ENCODE data around the gene SPNS3. TPM values are rescaled to one million over a fixed set of nuclear protein-coding genes. Genes with fewer than 3 reads are reported as not detected.

The SPNS3 gene
- total RNA-seq, 3 donors from 2014 or later (not counting 1 experiment from before 2014, with no cell fraction given), result 1.2 to 2.1 (median 1.9) TPM

- Mint-ChIP-seq H3K36me3 (no peaks in the 10 kb centered on the region), H3K9me3 (no peaks in the 10 kb centered on the region), H3K4me1 (no peaks in the 10 kb centered on the region), H3K27ac (no peak overlapping the region), H3K4me3 (no peak overlapping the region), H3K27me3 (ENCODE audit: low read depth in 2 of 2) (no peaks in the 10 kb centered on the region)
- no peaks in the 10 kb centered on the region for H3K9me3 ChIP-seq (ENCODE audit: control insufficient read depth, insufficient read depth, low read length)
- H3K4me3 ChIP-seq (ENCODE audit: low read length), result no peak overlapping the region
- no peak for DNase-seq
- no peak for TF ChIP-seq CTCF (IDR thresholded peaks at IDR 0.05)
- intact Hi-C loops (cut with micrococcal nuclease), result no loop called here
- 89% methylated on average over 6 of the region's 6 CpGs for WGBS (ENCODE audit: insufficient coverage)
- no peaks in the 10 kb centered on the region for H3K4me1 ChIP-seq (ENCODE audit: control insufficient read depth, insufficient read depth, low read length)
- no peak for ATAC-seq
- H3K36me3 ChIP-seq (ENCODE audit: control insufficient read depth, insufficient read depth, low read length), result no peaks in the 10 kb centered on the region
- no peaks in the 10 kb centered on the region for H3K27me3 ChIP-seq (ENCODE audit: control insufficient read depth, insufficient read depth, low read length)
- H3K27ac ChIP-seq (ENCODE audit: low read length), result no peak overlapping the region
Observed at GRCh38 chr17:4522661-4523060, 88.9 kb downstream of the SPNS3 start.

- no peak overlapping the region for H3K4me3 Mint-ChIP-seq
- Histone ChIP-seq H3K27me3 (ENCODE audit: control insufficient read depth, insufficient read depth, low read length) (no peaks in the 10 kb centered on the region), H3K4me3 (ENCODE audit: low read length) (no peak overlapping the region), H3K4me1 (ENCODE audit: control insufficient read depth, insufficient read depth, low read length) (no peaks in the 10 kb centered on the region), H3K9me3 (ENCODE audit: control insufficient read depth, insufficient read depth, low read length) (no peaks in the 10 kb centered on the region), H3K27ac (ENCODE audit: low read length) (no peak overlapping the region), H3K36me3 (ENCODE audit: control insufficient read depth, insufficient read depth, low read length) (no peaks in the 10 kb centered on the region)
- H3K9me3 Mint-ChIP-seq, result no peaks in the 10 kb centered on the region
- ATAC-seq (no peak), DNase-seq (no peak)
- TF ChIP-seq CTCF (IDR thresholded peaks at IDR 0.05), result no peak
- H3K27ac Mint-ChIP-seq, result no peak overlapping the region
- H3K36me3 Mint-ChIP-seq, result no peaks in the 10 kb centered on the region
- H3K27me3 Mint-ChIP-seq (ENCODE audit: low read depth in 2 of 2), result no peaks in the 10 kb centered on the region
- intact Hi-C loops (cut with micrococcal nuclease), result no loop called here
- WGBS (ENCODE audit: insufficient coverage), result 85% methylated on average over 8 of the region's 8 CpGs
- no peaks in the 10 kb centered on the region for H3K4me1 Mint-ChIP-seq
Observed at GRCh38 chr17:4523946-4524345, 90.2 kb downstream of the SPNS3 start.

- WGBS (ENCODE audit: insufficient coverage), result 86% methylated on average over 11 of the region's 11 CpGs
- no peak overlapping the region for H3K4me3 Mint-ChIP-seq
Observed at GRCh38 chr17:4525691-4526397, 92.1 kb downstream of the SPNS3 start.

More at GRCh38 chr17:4525691-4526397, 92.1 kb downstream of the SPNS3 start:
- Histone ChIP-seq H3K9me3 (ENCODE audit: control insufficient read depth, insufficient read depth, low read length) (no peaks in the 10 kb centered on the region), H3K4me3 (ENCODE audit: low read length) (no peak overlapping the region), H3K27ac (ENCODE audit: low read length) (no peak overlapping the region), H3K27me3 (ENCODE audit: control insufficient read depth, insufficient read depth, low read length) (no peaks in the 10 kb centered on the region), H3K36me3 (ENCODE audit: control insufficient read depth, insufficient read depth, low read length) (no peaks in the 10 kb centered on the region), H3K4me1 (ENCODE audit: control insufficient read depth, insufficient read depth, low read length) (no peaks in the 10 kb centered on the region)
- H3K36me3 Mint-ChIP-seq, result no peaks in the 10 kb centered on the region
- no peaks in the 10 kb centered on the region for H3K4me1 Mint-ChIP-seq
- no peak for DNase-seq
- H3K27me3 Mint-ChIP-seq (ENCODE audit: low read depth in 2 of 2), result no peaks in the 10 kb centered on the region
- no peak for TF ChIP-seq CTCF (IDR thresholded peaks at IDR 0.05)
- no peak for ATAC-seq
- no peaks in the 10 kb centered on the region for H3K9me3 Mint-ChIP-seq
- intact Hi-C loops (cut with micrococcal nuclease), result no loop called here
- no peak overlapping the region for H3K27ac Mint-ChIP-seq

All from natural killer cell (primary cell).